Measurements from ENCODE around the gene ZNF862. TPM values are rescaled to one million over a fixed set of nuclear protein-coding genes. Genes with fewer than 3 reads are reported as not detected.

ZNF862 gene
- total RNA-seq, 1 donor from 2014 or later = 10.6 TPM

- no peak for DNase-seq (ENCODE audit: low spot score)
These were observed 27.0 kb upstream of the ZNF862 start for GRCh38 chr7:149811221-149811620.

DNA sequence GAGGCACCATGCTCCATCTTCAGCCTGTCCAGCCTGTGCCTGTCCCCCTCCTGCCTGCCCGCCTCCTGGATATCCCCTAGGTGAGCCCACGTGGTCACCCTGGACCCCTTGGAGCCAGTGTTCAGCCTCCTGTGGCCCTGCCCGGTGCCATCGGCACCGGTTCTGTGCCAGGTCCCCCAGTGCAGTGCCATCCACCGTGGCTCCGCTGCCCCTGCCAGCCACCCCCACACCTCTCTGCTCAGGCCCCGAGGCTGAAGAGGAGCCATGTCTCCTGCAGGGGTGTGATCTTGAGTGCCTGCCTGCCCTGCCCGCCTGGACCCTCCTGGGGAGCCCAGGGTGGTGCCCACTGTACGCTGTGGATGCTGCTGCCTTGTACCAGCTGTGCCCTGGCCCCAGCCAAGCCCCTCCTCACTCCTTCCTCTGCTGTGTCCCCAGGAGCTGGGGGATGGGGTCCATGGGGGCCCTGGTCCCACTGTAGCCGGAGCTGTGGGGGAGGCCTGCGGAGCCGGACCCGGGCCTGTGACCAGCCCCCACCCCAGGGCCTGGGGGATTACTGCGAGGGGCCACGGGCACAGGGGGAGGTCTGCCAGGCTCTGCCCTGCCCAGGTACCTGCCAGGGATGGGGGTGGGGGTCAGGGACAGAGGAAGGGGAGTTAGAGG lies 26.2 kb upstream of the ZNF862 start:
- no peak for DNase-seq (ENCODE audit: low spot score)

- DNase-seq (ENCODE audit: low spot score) = no peak
These were observed 24.7 kb upstream of the ZNF862 start for GRCh38 chr7:149813254-149814035.

DNA sequence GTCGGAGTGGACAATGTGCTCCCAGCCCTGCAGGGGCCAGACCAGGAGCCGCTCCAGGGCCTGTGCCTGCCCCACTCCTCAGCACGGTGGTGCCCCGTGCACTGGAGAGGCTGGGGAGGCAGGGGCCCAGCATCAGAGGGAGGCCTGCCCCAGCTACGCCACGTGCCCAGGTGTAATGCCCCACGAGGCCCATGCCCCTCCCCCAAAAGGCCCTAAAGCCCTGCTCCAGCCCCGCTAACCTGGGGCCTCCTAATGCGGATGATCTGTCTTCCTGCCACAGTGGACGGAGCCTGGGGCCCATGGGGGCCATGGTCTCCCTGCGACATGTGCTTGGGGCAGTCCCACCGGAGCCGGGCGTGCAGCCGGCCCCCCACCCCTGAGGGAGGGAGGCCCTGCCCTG lies 23.7 kb upstream of the ZNF862 start:
- DNase-seq (ENCODE audit: low spot score) = no peak

DNA sequence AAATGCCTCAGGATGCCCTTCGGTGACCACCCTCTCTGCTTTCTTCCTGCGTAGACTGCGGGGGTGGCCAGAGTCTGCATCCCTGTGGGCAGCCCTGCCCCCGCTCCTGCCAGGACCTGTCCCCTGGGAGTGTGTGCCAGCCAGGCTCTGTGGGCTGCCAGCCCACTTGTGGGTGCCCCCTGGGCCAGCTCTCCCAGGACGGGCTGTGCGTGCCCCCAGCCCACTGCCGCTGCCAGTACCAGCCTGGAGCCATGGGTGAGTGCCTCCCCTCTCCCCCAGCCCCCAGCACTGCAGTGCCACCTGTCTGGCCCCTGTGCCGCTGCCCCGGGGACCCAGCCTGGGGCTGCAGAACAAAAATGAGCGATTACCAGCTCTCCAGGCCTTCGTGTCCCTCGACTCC lies 23.1 kb upstream of the ZNF862 start:
- DNase-seq (ENCODE audit: low spot score) = no peak

GRCh38 chr7:149815661-149816266 lies 22.4 kb upstream of the ZNF862 start:
- no peak for DNase-seq (ENCODE audit: low spot score)

- no peak for DNase-seq (ENCODE audit: low spot score)
These were observed 21.9 kb upstream of the ZNF862 start for GRCh38 chr7:149816267-149816751.

- DNase-seq (ENCODE audit: low spot score) = no peak
These were observed 21.4 kb upstream of the ZNF862 start for GRCh38 chr7:149816794-149817193.

GRCh38 chr7:149817301-149817771 lies 20.8 kb upstream of the ZNF862 start:
- no peak for DNase-seq (ENCODE audit: low spot score)

GRCh38 chr7:149817836-149818535 lies 20.2 kb upstream of the ZNF862 start:
- no peak for DNase-seq (ENCODE audit: low spot score)

GRCh38 chr7:149818536-149818840 lies 19.7 kb upstream of the ZNF862 start:
- DNase-seq (ENCODE audit: low spot score) = no peak

DNA sequence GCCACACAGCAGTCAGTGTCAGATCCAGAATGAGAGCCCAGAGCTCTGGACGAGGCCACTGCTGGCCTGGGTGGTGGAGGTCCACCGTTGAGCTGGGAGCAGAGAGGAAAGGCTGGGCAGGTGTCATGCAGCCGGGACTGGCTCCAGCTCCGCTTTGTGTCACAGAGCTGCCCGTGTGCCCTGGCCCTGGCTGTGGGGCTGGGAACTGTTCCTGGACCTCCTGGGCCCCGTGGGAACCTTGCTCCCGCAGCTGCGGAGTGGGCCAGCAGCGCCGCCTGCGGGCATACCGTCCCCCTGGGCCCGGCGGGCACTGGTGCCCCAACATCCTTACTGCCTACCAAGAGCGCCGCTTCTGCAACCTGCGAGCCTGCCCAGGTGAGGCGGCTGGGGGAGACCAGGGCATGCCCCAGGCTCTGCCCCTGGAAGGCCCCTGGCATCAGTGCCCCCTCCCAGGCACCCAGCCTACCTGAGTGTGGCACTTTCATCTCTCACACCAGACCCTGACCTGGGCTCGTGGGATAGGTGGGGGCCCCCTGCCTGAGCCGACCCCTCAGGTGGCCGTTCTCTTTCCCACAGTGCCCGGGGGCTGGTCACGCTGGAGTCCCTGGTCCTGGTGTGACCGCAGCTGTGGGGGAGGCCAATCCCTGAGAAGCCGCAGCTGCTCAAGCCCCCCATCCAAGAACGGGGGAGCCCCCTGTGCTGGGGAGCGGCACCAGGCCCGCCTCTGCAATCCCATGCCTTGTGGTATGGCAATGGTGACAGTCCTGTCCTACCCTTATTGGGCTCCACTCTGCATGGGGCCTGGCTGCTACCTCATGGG lies 18.8 kb upstream of the ZNF862 start:
- DNase-seq (ENCODE audit: low spot score) = no peak

DNA sequence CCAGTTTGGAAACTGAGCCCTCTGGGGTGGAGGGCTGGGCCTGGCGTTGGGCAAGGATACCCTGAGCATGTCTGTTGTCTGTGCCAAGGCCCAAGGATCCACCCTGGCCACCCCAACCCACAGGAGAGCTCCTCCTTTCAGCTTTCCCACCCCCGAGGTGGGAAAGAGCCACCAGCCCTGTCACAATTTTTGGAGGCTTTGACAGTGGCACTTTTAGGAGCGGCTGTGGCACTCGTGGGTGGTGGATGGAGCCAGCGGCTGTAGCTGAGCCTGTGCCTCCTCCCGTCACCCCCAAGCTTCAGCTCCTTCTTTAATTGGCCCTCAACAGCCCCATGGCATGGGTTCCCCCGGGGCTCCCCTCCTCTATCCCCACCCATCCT lies 18.2 kb upstream of the ZNF862 start:
- no peak for DNase-seq (ENCODE audit: low spot score)

- no peak for DNase-seq (ENCODE audit: low spot score)
These were observed 17.5 kb upstream of the ZNF862 start for GRCh38 chr7:149820622-149821190.

DNA sequence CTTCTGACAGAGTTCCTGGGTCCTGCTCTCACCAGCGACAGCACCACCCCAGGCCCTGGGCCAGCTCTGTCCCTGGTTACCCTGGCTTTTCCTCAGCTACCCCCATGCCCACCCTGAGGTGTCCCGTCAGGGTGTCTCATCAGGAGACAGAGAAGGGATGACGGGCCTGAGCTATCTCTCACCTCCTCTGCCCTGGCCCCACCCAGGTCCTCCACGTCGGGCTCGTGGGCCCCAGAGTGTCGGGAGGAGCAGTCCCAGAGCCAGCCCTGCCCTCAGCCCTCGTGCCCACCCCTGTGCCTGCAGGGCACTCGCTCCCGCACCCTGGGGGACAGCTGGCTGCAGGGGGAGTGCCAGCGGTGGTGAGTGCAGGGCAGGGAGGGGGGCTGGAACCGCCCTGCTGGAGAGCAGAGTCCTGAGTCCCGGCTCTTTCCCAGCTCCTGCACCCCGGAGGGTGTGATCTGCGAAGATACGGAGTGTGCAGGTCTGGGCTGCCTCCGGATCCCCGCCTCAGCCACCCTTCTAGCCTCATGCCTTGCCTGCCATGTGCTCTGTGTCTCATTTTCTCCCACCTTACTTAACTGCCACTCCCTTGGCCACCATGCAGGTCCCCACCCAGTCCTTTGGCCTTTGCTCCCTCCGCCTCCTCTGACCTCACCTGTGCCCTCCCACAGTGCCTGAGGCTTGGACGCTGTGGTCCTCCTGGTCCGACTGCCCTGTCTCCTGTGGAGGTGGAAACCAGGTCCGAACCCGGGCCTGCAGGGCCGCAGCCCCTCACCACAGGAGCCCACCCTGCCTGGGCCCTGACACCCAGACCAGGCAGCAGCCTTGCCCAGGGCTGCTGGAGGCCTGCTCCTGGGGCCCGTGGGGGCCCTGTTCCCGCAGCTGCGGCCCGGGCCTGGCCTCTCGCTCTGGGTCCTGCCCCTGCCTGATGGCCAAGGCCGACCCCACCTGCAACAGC lies 16.7 kb upstream of the ZNF862 start:
- no peak for DNase-seq (ENCODE audit: low spot score)

- DNase-seq (ENCODE audit: low spot score) = no peak
These were observed 15.7 kb upstream of the ZNF862 start for GRCh38 chr7:149822353-149822943.

DNA sequence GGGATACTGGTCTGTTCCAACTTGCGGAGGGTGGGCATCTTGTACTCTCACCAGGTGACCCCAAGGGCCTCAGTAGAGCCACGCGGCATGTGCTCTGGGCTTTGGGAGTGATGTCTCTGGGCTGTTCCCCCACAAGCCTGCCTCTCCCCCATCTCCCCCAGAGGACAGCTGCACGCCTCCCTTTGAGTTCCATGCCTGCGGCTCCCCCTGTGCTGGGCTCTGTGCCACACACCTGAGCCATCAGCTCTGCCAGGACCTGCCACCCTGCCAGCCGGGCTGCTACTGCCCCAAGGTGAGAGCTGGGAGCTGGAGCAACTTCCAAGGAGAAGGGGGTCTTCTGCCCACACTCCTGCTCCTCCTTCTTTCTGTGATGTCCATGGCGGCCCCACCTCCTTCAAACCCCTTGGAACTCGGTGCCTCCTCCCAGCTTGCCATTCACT lies 15.0 kb upstream of the ZNF862 start:
- no peak for DNase-seq (ENCODE audit: low spot score)

DNA sequence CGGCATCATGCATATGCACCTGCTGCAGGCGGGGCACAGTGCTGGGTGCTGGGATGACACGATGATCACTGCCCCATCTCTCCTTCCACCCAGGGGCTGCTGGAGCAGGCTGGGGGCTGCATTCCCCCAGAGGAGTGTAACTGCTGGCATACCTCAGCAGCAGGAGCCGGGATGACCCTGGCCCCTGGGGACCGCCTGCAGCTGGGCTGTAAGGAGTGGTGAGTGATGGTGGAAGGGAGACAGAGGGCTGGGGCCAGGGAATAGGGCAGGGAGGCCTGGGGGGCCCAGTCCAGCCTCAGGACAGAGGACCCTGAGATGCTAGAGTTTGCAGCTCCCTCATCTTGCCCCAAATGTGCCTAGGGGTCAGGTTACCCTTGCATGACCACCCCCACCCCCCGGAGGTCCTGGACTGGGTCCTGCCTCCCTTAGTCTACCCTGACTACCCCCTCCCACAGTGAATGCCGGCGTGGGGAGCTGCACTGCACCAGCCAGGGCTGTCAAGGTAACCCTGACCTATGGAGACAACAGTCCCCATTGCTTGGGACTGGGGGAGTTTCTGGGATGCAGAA lies 14.5 kb upstream of the ZNF862 start:
- no peak for DNase-seq (ENCODE audit: low spot score)

- DNase-seq (ENCODE audit: low spot score) = no peak
These were observed 13.9 kb upstream of the ZNF862 start for GRCh38 chr7:149824301-149824741.

Data from umbilical cord (tissue), 2 donors.